HCT116 (cell line): Measurements from ENCODE around the gene NEK7. TPM values are rescaled to one million over a fixed set of nuclear protein-coding genes. Genes with fewer than 3 reads are reported as not detected.

ENCODE experiments used
- ATAC-seq: fragments of 200-7000 bp; cut with Tn5 transposase; 2 replicates; pipeline ENCODE4 v1.9.1; 2020; ENCODE audit warnings: mild to moderate bottlenecking, moderate library complexity
- BruUV-seq: library from RNA; stranded (reverse); fragments of 400-500 nt; replicated peaks from 2 replicates; lab custom pipeline; 2021; lab: Mats Ljungman, UMichigan
- CTCF ChIA-PET: fragments of 300-600 bp; sonication (Branson Sonifier 250); formaldehyde crosslinking; loops from one replicate; lab custom pipeline; 2021; ENCODE audit warnings: antibody characterized with exemption; lab: Charles Lee
- POLR2A ChIA-PET: fragments of 300-600, 350-600 bp; sonication (Branson Sonifier 250); formaldehyde crosslinking; loops from one replicate; lab custom pipeline; 2021; ENCODE audit warnings: antibody characterized with exemption; lab: Charles Lee
- RAD21 ChIA-PET, 2 experiments: fragments of 300-600 bp; sonication (Branson Sonifier 250); formaldehyde crosslinking; loops; one replicate each; lab custom pipeline; 2023; ENCODE audit warnings: low total read pairs in 2 of 2; ENCODE audit not compliant: uncharacterized antibody in 2 of 2, unreplicated experiment in 2 of 2, low non-redundant PET in 1 of 2; lab: Charles Lee
- DNase-seq: peaks from one replicate; pipeline ENCODE4 v3.0.0-alpha.2; 2010; ENCODE audit warnings: low read depth, low spot score
- H2AFZ ChIP-seq: fragments of 200-600 bp; shearing (Covaris generic), sonication (generic); 2 replicates; pipeline ENCODE4 v1.6.1; 2017; ENCODE audit warnings: low read depth, mixed run types, mixed read lengths, antibody characterized with exemption, low read length; ENCODE audit not compliant: poor library complexity, severe bottlenecking
- H3K27ac ChIP-seq: 2 replicates; pipeline ENCODE4 v1.5.1; 2012; ENCODE audit warnings: low read depth, low read length
- H3K27me3 ChIP-seq: fragments of 200-600 bp; sonication (generic); 2 replicates; pipeline ENCODE4 v1.6.1; 2016; ENCODE audit warnings: mixed run types, low read length, mixed read lengths; ENCODE audit not compliant: insufficient read depth
- H3K36me3 ChIP-seq, 2 experiments: fragments of 200-500 bp in 1 of 2; fragments of 200-600 bp in 1 of 2; sonication (Bioruptor generic) in 1 of 2; sonication (generic) in 1 of 2; 2 replicates each; pipeline versions ENCODE4 v1.5.1 to v1.6.1; 2014 to 2016; ENCODE audit warnings: low read length in 2 of 2, inconsistent platforms in 1 of 2, mixed read lengths in 1 of 2, mixed run types in 1 of 2; ENCODE audit not compliant: insufficient read depth in 2 of 2, control insufficient read depth in 1 of 2
- H3K4me1 ChIP-seq, 2 experiments: fragments of 200-600 bp in 1 of 2; sonication (generic) in 1 of 2; 2 replicates each; pipeline versions ENCODE4 v1.5.1 to v1.6.1; 2012 to 2017; ENCODE audit warnings: low read length in 2 of 2, inconsistent platforms in 1 of 2, mild to moderate bottlenecking in 1 of 2, mixed read lengths in 1 of 2, mixed run types in 1 of 2, moderate library complexity in 1 of 2; ENCODE audit not compliant: insufficient read depth in 2 of 2, control insufficient read depth in 1 of 2
- H3K4me2 ChIP-seq: fragments of 200-600 bp; sonication (generic); 2 replicates; pipeline ENCODE4 v1.6.1; 2017; ENCODE audit warnings: mixed run types, low read length, mixed read lengths
- H3K4me3 ChIP-seq, 2 experiments: fragments of 200-600 bp in 1 of 2; sonication (generic) in 1 of 2; replicated peaks in 1 of 2; 2 replicates each; pipeline ENCODE4 v1.5.1; 2011 to 2016; ENCODE audit warnings: low read length in 2 of 2, control low read depth in 1 of 2, low read depth in 1 of 2, mild to moderate bottlenecking in 1 of 2, mixed read lengths in 1 of 2, mixed run types in 1 of 2
- H3K79me2 ChIP-seq: fragments of 200-600 bp; sonication (generic); 2 replicates; pipeline ENCODE4 v1.6.1; 2017; ENCODE audit warnings: mild to moderate bottlenecking, mixed run types, low read length, moderate library complexity, mixed read lengths; ENCODE audit not compliant: insufficient read depth
- H3K9ac ChIP-seq: fragments of 200-600 bp; sonication (generic); 2 replicates; pipeline ENCODE4 v1.6.1; 2016; ENCODE audit warnings: low read length, mixed read lengths
- H3K9me2 ChIP-seq: fragments of 200-600 bp; sonication (generic), shearing (Covaris generic); 2 replicates; pipeline ENCODE4 v1.6.1; 2017; ENCODE audit warnings: mixed run types, mild to moderate bottlenecking, moderate library complexity; ENCODE audit not compliant: insufficient read depth
- H3K9me3 ChIP-seq, 2 experiments: fragments of 200-500 bp in 1 of 2; fragments of 200-600 bp in 1 of 2; sonication (Bioruptor generic) in 1 of 2; sonication (generic) in 1 of 2; 2 replicates each; pipeline ENCODE4 v1.6.1; 2014 to 2017; ENCODE audit warnings: low read length in 2 of 2, mixed read lengths in 2 of 2, inconsistent platforms in 1 of 2, low read depth in 1 of 2, mild to moderate bottlenecking in 1 of 2, mixed run types in 1 of 2, moderate library complexity in 1 of 2; ENCODE audit not compliant: control insufficient read depth in 1 of 2, insufficient read depth in 1 of 2
- H4K20me1 ChIP-seq: fragments of 200-600 bp; sonication (generic), shearing (Covaris generic); 2 replicates; pipeline ENCODE4 v1.6.1; 2017; ENCODE audit warnings: mixed run types, mild to moderate bottlenecking, moderate library complexity; ENCODE audit not compliant: insufficient read depth
- CBX3 ChIP-seq: IDR thresholded peaks from 2 replicates; pipeline ENCODE4 v1.6.1; 2012; ENCODE audit warnings: low read depth
- EZH2 ChIP-seq: fragments of 200-600 bp; sonication (generic); IDR thresholded peaks from 2 replicates; pipeline ENCODE4 v1.6.1; 2017; ENCODE audit warnings: antibody characterized with exemption, mixed run types
- EZH2phosphoT487 ChIP-seq: fragments of 200-600 bp; IDR thresholded peaks from 2 replicates; pipeline ENCODE4 v1.6.1; 2018; ENCODE audit warnings: antibody characterized with exemption, borderline replicate concordance
- FOSL1 ChIP-seq: IDR thresholded peaks from 2 replicates; pipeline ENCODE4 v1.6.1; 2012; ENCODE audit warnings: low read depth
- JUND ChIP-seq: IDR thresholded peaks from 2 replicates; pipeline ENCODE4 v1.6.1; 2012
- POLR2A ChIP-seq: IDR thresholded peaks from 2 replicates; pipeline ENCODE4 v1.7.0; 2011; ENCODE audit warnings: borderline replicate concordance; ENCODE audit not compliant: insufficient read depth, insufficient read length; ENCODE audit errors: extremely low read depth
- SIN3A ChIP-seq: IDR thresholded peaks from 2 replicates; pipeline ENCODE4 v1.6.1; 2012; ENCODE audit warnings: low read depth
- SP1 ChIP-seq: IDR thresholded peaks from 2 replicates; pipeline ENCODE4 v1.6.1; 2012; ENCODE audit warnings: low read depth
- SRF ChIP-seq: IDR thresholded peaks from 2 replicates; pipeline ENCODE4 v1.6.1; 2012; ENCODE audit warnings: low read depth
- TCF7L2 ChIP-seq: IDR thresholded peaks from 2 replicates; pipeline ENCODE4 v1.7.0; 2011; ENCODE audit warnings: borderline replicate concordance, inconsistent platforms; ENCODE audit not compliant: insufficient read depth, insufficient read length; ENCODE audit errors: extremely low read depth
- ZFX ChIP-seq: fragments of 450-650 bp; IDR thresholded peaks from 2 replicates; pipeline ENCODE4 v1.6.1; 2017
- ZNF274 ChIP-seq: fragments of 200-500 bp; sonication (Bioruptor generic); IDR thresholded peaks from 2 replicates; pipeline ENCODE4 v1.6.1; 2014; ENCODE audit warnings: mild to moderate bottlenecking, low read depth, low read length, inconsistent platforms
- intact Hi-C: fragments of 100-400 bp; cut with micrococcal nuclease; formaldehyde crosslinking; loops from 2 replicates; pipeline ENCODE4 v1.10.0; 2022
- total RNA-seq: library from RNA; stranded (reverse); gene quantifications from one replicate; pipeline ENCODE4 v1.2.1, GENCODE V29; 2021; ENCODE audit not compliant: unreplicated experiment
- TF ChIP-seq, protein P1 (sequence below): IDR thresholded peaks from 2 replicates; pipeline ENCODE4 v1.6.1; 2011; ENCODE audit warnings: mild to moderate bottlenecking, low read length, moderate library complexity; ENCODE audit not compliant: insufficient replicate concordance; ENCODE audit errors: extremely low read depth
- TF ChIP-seq, protein P2 (sequence below), 3 experiments: fragments of 200-600 bp in 1 of 3; sonication (generic) in 1 of 3; IDR thresholded peaks in 2 of 3; conservative IDR thresholded peaks in 1 of 3; 2 replicates each; pipeline ENCODE4 v1.5.1; 2012 to 2017; ENCODE audit warnings: low read depth in 2 of 3, low read length in 2 of 3, antibody characterized with exemption in 1 of 3, borderline replicate concordance in 1 of 3, control low read depth in 1 of 3, mild to moderate bottlenecking in 1 of 3, mixed read lengths in 1 of 3, mixed run types in 1 of 3, moderate library complexity in 1 of 3; ENCODE audit not compliant: insufficient read depth in 1 of 3
- TF ChIP-seq, protein P3 (sequence below): IDR thresholded peaks from 2 replicates; pipeline ENCODE4 v1.6.1; 2012

Gene NEK7
- total RNA-seq, 1 experiment from 2014 or later = 33.0 TPM

DNA sequence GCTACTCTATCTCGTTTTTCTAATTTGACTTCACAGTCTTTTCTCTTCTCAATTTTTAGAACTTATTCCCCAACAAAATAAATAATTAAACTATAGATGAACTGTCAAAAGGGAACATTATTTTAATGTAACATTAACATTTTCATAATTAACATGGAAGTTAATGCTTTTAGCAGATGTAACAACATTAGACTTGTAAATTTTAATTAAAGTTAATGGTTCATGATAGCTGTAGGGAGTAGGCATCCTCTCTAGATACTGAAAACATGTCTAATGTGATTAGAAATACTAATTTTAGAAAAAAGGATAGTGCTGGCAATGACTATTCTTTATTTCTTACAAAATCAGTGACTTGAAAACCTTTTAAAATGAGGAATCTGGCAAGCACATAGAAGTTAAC, 32.1 kb upstream of the NEK7 start:
- Histone ChIP-seq H2AFZ (no peak overlapping the region), H3K4me2 (no peak overlapping the region), H3K4me1 (peaks cover 5 to 12% of the 10 kb centered on the region in 2 experiments; a peak in 3 of 4 replicates), H3K9ac (no peak overlapping the region), H3K9me2 (no peaks in the 10 kb centered on the region), H3K9me3 (no peaks in the 10 kb centered on the region), H3K27me3 (no peaks in the 10 kb centered on the region), H3K27ac (no peak overlapping the region)
- DNase-seq (no peak), ATAC-seq (no peak)
- no TSS peak for BruUV-seq
- intact Hi-C loops = no loop called here
- ChIA-PET RAD21 (no interaction called here), CTCF (no interaction called here)
- TF ChIP-seq POLR2A = no peak
- no peak for TF ChIP-seq SIN3A
- TF ChIP-seq, all 23 proteins: peak for 0
- H3K4me3 ChIP-seq = no peak overlapping the region
- no peaks in the 10 kb centered on the region for H3K36me3 ChIP-seq
- H3K79me2 ChIP-seq = no peaks in the 10 kb centered on the region
- H4K20me1 ChIP-seq = no peaks in the 10 kb centered on the region
- POLR2A ChIA-PET = no interaction called here

DNA sequence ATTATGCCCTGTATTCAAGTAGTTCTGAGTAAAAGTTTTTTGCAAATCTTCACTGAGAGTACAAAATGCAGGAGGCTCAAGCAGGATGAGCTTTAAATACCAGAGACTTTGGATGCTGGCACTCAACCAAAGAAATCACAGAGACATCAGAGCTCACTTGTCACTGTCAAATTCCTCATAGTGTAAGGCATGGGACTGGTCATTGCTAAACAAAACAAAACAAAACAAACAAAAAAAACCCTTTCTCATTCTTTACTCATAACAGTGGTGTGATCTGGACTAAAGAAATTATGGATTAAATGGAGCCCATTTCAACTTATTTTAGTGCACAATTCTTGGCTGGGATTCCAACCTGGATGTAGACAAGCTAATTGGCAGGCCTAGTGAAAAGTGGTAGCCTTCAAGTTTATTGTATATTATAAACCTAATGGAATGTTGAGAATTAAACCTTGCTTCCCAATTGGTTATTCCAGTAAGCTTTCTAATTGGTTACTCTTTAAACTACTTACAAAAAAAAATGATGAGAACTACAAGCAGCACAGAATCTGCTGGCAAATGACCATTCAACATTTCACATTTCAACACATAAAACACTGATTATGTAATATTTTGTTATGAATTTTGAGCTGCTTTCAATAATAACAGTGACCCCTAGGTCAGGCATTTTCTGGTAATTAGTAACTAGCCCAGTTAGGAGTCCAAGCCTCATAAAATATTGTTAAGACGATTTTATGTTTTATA, 30.6 kb upstream of the NEK7 start:
- Histone ChIP-seq H3K9me2 (no peaks in the 10 kb centered on the region), H3K79me2 (no peaks in the 10 kb centered on the region), H3K9ac (no peak overlapping the region), H3K27me3 (no peaks in the 10 kb centered on the region), H2AFZ (no peak overlapping the region), H3K27ac (no peak overlapping the region), H3K9me3 (no peaks in the 10 kb centered on the region), H3K4me2 (no peak overlapping the region), H3K4me3 (no peak overlapping the region), H4K20me1 (no peaks in the 10 kb centered on the region), H3K4me1 (peaks cover 2 to 5% of the 10 kb centered on the region in 2 experiments; a peak in 3 of 4 replicates), H3K36me3 (no peaks in the 10 kb centered on the region)
- RAD21 ChIA-PET = no interaction called here
- ATAC-seq = no peak; the same call in 1 of the 2 replicates
- BruUV-seq = no TSS peak
- intact Hi-C loops = no loop called here
- no peak for DNase-seq
- POLR2A ChIA-PET = interaction anchor here (0.8 kb wide), 1 partner anchor 9 kb away, joined by 4 read pairs; no protein-coding TSS in a partner anchor
- CTCF ChIA-PET = no interaction called here
- no peak for TF ChIP-seq TCF7L2
- TF ChIP-seq JUND = no peak
- TF ChIP-seq FOSL1 = no peak
- TF ChIP-seq SRF = no peak
- no peak for TF ChIP-seq CBX3
- TF ChIP-seq EZH2 = no peak
- TF ChIP-seq SP1 = no peak
- TF ChIP-seq, protein P1, sequence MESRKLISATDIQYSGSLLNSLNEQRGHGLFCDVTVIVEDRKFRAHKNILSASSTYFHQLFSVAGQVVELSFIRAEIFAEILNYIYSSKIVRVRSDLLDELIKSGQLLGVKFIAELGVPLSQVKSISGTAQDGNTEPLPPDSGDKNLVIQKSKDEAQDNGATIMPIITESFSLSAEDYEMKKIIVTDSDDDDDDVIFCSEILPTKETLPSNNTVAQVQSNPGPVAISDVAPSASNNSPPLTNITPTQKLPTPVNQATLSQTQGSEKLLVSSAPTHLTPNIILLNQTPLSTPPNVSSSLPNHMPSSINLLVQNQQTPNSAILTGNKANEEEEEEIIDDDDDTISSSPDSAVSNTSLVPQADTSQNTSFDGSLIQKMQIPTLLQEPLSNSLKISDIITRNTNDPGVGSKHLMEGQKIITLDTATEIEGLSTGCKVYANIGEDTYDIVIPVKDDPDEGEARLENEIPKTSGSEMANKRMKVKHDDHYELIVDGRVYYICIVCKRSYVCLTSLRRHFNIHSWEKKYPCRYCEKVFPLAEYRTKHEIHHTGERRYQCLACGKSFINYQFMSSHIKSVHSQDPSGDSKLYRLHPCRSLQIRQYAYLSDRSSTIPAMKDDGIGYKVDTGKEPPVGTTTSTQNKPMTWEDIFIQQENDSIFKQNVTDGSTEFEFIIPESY = no peak
- TF ChIP-seq, protein P2, sequence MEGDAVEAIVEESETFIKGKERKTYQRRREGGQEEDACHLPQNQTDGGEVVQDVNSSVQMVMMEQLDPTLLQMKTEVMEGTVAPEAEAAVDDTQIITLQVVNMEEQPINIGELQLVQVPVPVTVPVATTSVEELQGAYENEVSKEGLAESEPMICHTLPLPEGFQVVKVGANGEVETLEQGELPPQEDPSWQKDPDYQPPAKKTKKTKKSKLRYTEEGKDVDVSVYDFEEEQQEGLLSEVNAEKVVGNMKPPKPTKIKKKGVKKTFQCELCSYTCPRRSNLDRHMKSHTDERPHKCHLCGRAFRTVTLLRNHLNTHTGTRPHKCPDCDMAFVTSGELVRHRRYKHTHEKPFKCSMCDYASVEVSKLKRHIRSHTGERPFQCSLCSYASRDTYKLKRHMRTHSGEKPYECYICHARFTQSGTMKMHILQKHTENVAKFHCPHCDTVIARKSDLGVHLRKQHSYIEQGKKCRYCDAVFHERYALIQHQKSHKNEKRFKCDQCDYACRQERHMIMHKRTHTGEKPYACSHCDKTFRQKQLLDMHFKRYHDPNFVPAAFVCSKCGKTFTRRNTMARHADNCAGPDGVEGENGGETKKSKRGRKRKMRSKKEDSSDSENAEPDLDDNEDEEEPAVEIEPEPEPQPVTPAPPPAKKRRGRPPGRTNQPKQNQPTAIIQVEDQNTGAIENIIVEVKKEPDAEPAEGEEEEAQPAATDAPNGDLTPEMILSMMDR (IDR thresholded peaks at IDR 0.05 in 2 of 3, conservative IDR thresholded peaks at IDR 0.05 in 1 of 3; ENCODE audit: borderline replicate concordance in 1 of 3, insufficient read depth in 1 of 3, low read depth in 2 of 3, low read length in 2 of 3) = no peak
- no peak for TF ChIP-seq EZH2phosphoT487
- TF ChIP-seq POLR2A = no peak
- no peak for TF ChIP-seq ZNF274
- TF ChIP-seq, protein P3, sequence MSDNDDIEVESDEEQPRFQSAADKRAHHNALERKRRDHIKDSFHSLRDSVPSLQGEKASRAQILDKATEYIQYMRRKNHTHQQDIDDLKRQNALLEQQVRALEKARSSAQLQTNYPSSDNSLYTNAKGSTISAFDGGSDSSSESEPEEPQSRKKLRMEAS = no peak
- TF ChIP-seq ZFX = no peak
